Mesendoderm (in vitro differentiated cells): Measurements from ENCODE around the gene CBFA2T2.
A peak's percentile ranks its signal among the peaks of the same experiment; 100 is the strongest.

Source experiments
- DNase-seq: peaks from one replicate; pipeline ENCODE4 v3.0.0; 2013
- H2AK5ac ChIP-seq: 2 replicates; pipeline ENCODE4 v1.6.1; 2013; ENCODE audit warnings: low read length, inconsistent platforms
- H2BK120ac ChIP-seq: 2 replicates; pipeline ENCODE4 v1.6.1; 2013; ENCODE audit warnings: low read depth, mild to moderate bottlenecking, low read length, moderate library complexity, mixed read lengths
- H2BK15ac ChIP-seq: replicated peaks from 2 replicates; pipeline ENCODE4 v1.6.1; 2013; ENCODE audit warnings: low read depth, mild to moderate bottlenecking, moderate library complexity
- H2BK5ac ChIP-seq: 2 replicates; pipeline ENCODE4 v1.6.1; 2013; ENCODE audit warnings: low read length, inconsistent platforms
- H3K18ac ChIP-seq: 2 replicates; pipeline ENCODE4 v1.6.1; 2013; ENCODE audit warnings: mild to moderate bottlenecking, low read length, mixed read lengths
- H3K23ac ChIP-seq: one replicate; pipeline ENCODE4 v1.6.1; 2013; ENCODE audit warnings: low read length
- H3K27ac ChIP-seq: 2 replicates; pipeline ENCODE4 v1.5.1; 2013; ENCODE audit warnings: low read depth, mild to moderate bottlenecking, inconsistent platforms, low read length, moderate library complexity
- H3K27me3 ChIP-seq: 2 replicates; pipeline ENCODE4 v1.6.1; 2013; ENCODE audit warnings: low read length, control low read depth, mild to moderate bottlenecking, inconsistent platforms; ENCODE audit not compliant: insufficient read depth, poor library complexity
- H3K36me3 ChIP-seq: 2 replicates; pipeline ENCODE4 v1.6.1; 2013; ENCODE audit warnings: low read length, inconsistent platforms; ENCODE audit not compliant: control insufficient read depth, insufficient read depth
- H3K4ac ChIP-seq: one replicate; pipeline ENCODE4 v1.6.1; 2013; ENCODE audit warnings: low read depth, mild to moderate bottlenecking, low read length, moderate library complexity
- H3K4me1 ChIP-seq: 2 replicates; pipeline ENCODE4 v1.6.1; 2013; ENCODE audit warnings: low read depth, low read length, inconsistent platforms; ENCODE audit not compliant: control insufficient read depth
- H3K4me2 ChIP-seq: 2 replicates; pipeline ENCODE4 v1.6.1; 2013; ENCODE audit warnings: low read length
- H3K4me3 ChIP-seq: 2 replicates; pipeline ENCODE4 v1.5.1; 2013; ENCODE audit warnings: mild to moderate bottlenecking, low read length
- H3K56ac ChIP-seq: one replicate; pipeline ENCODE4 v1.6.1; 2013; ENCODE audit warnings: low read length
- H3K79me1 ChIP-seq: 2 replicates; pipeline ENCODE4 v1.6.1; 2013; ENCODE audit warnings: low read length, inconsistent platforms
- H3K79me2 ChIP-seq: 2 replicates; pipeline ENCODE4 v1.6.1; 2013; ENCODE audit warnings: mild to moderate bottlenecking, low read length; ENCODE audit not compliant: control insufficient read depth, insufficient read depth
- H3K9ac ChIP-seq: 2 replicates; pipeline ENCODE4 v1.6.1; 2013; ENCODE audit warnings: low read length, inconsistent platforms
- H4K5ac ChIP-seq: one replicate; pipeline ENCODE4 v1.6.1; 2013; ENCODE audit warnings: low read length
- H4K8ac ChIP-seq: one replicate; pipeline ENCODE4 v1.6.1; 2013; ENCODE audit warnings: low read depth, mild to moderate bottlenecking, control low read depth, low read length, moderate library complexity
- WGBS: extraction: QIAGEN DNeasy Blood & Tissue Kit; methylation state at CpG from one replicate; pipeline ENCODE4 v1.1.7; 2013; ENCODE audit warnings: low lambda C conversion rate, missing lambda C conversion rate; ENCODE audit not compliant: insufficient coverage; ENCODE audit errors: extremely low coverage; 5-methylcytosine and 5-hydroxymethylcytosine counted together

CBFA2T2 gene

GRCh38 chr20:33551778-33552177 is 61.9 kb downstream of the CBFA2T2 start:
- Histone ChIP-seq H3K4me2 (no peak overlapping the region), H4K5ac (no peak overlapping the region), H3K27me3 (no peaks in the 10 kb centered on the region), H3K56ac (no peak overlapping the region), H2BK120ac (no peak overlapping the region), H2BK15ac (no peak overlapping the region), H3K23ac (no peak overlapping the region), H3K27ac (no peak overlapping the region), H3K4me1 (no peaks in the 10 kb centered on the region), H4K8ac (no peak overlapping the region), H3K79me1 (no peaks in the 10 kb centered on the region), H2BK5ac (no peak overlapping the region), H3K18ac (no peak overlapping the region), H2AK5ac (no peak overlapping the region), H3K9ac (no peak overlapping the region), H3K4me3 (no peak overlapping the region), H3K36me3 (no peaks in the 10 kb centered on the region), H3K79me2 (no peaks in the 10 kb centered on the region), H3K4ac (no peak overlapping the region)
- DNase-seq = no peak
- WGBS = no CpG with 5 or more reads among the region's 1 CpG

GRCh38 chr20:33552519-33552918 is 62.6 kb downstream of the CBFA2T2 start:
- DNase-seq = peak; percentile 29
- no peaks in the 10 kb centered on the region for H3K36me3 ChIP-seq
- no peak overlapping the region for H4K8ac ChIP-seq
- H3K23ac ChIP-seq = no peak overlapping the region
- no peak overlapping the region for H2AK5ac ChIP-seq
- H3K27ac ChIP-seq = no peak overlapping the region
- no peaks in the 10 kb centered on the region for H3K4me1 ChIP-seq
- no peak overlapping the region for H3K18ac ChIP-seq
- H3K4ac ChIP-seq = no peak overlapping the region
- no peaks in the 10 kb centered on the region for H3K79me2 ChIP-seq
- H4K5ac ChIP-seq = no peak overlapping the region
- no peaks in the 10 kb centered on the region for H3K27me3 ChIP-seq
- no peak overlapping the region for H3K9ac ChIP-seq
- WGBS = no CpG with 5 or more reads among the region's 3 CpGs
- H2BK120ac ChIP-seq = no peak overlapping the region
- H3K56ac ChIP-seq = no peak overlapping the region
- no peak overlapping the region for H3K4me3 ChIP-seq
- no peak overlapping the region for H3K4me2 ChIP-seq
- H3K79me1 ChIP-seq = no peaks in the 10 kb centered on the region
- H2BK5ac ChIP-seq = no peak overlapping the region
- no peak overlapping the region for H2BK15ac ChIP-seq

GRCh38 chr20:33553516-33553915 is 63.6 kb downstream of the CBFA2T2 start:
- Histone ChIP-seq H3K4me2 (no peak overlapping the region), H3K27ac (no peak overlapping the region), H3K23ac (no peak overlapping the region), H3K4ac (no peak overlapping the region), H3K4me3 (no peak overlapping the region), H3K4me1 (no peaks in the 10 kb centered on the region), H3K79me1 (no peaks in the 10 kb centered on the region), H3K27me3 (no peaks in the 10 kb centered on the region), H2BK120ac (no peak overlapping the region), H2BK5ac (no peak overlapping the region), H4K5ac (no peak overlapping the region), H3K18ac (no peak overlapping the region), H2AK5ac (no peak overlapping the region), H4K8ac (no peak overlapping the region), H3K79me2 (no peaks in the 10 kb centered on the region), H3K56ac (no peak overlapping the region), H2BK15ac (no peak overlapping the region), H3K36me3 (no peaks in the 10 kb centered on the region), H3K9ac (no peak overlapping the region)
- DNase-seq = no peak
- WGBS = no CpG with 5 or more reads among the region's 4 CpGs

- Histone ChIP-seq H3K56ac (no peak overlapping the region), H3K79me2 (no peaks in the 10 kb centered on the region), H3K23ac (no peak overlapping the region), H3K9ac (no peak overlapping the region), H3K27ac (no peak overlapping the region), H3K4ac (no peak overlapping the region), H2AK5ac (no peak overlapping the region), H3K36me3 (no peaks in the 10 kb centered on the region), H2BK120ac (no peak overlapping the region), H4K5ac (no peak overlapping the region), H3K18ac (no peak overlapping the region), H3K79me1 (no peaks in the 10 kb centered on the region), H3K4me3 (no peak overlapping the region), H3K4me2 (no peak overlapping the region), H2BK5ac (no peak overlapping the region), H3K27me3 (no peaks in the 10 kb centered on the region), H4K8ac (no peak overlapping the region), H3K4me1 (no peaks in the 10 kb centered on the region), H2BK15ac (no peak overlapping the region)
- peak; percentile 48 for DNase-seq
- WGBS = no CpG with 5 or more reads among the region's 2 CpGs
These were observed 65.1 kb downstream of the CBFA2T2 start for GRCh38 chr20:33554914-33555420.

- Histone ChIP-seq H4K8ac (no peak overlapping the region), H2BK5ac (no peak overlapping the region), H3K4ac (no peak overlapping the region), H3K4me3 (no peak overlapping the region), H3K36me3 (no peaks in the 10 kb centered on the region), H3K9ac (no peak overlapping the region), H3K4me2 (no peak overlapping the region), H3K79me1 (no peaks in the 10 kb centered on the region), H3K18ac (no peak overlapping the region), H3K4me1 (no peaks in the 10 kb centered on the region), H3K79me2 (no peaks in the 10 kb centered on the region), H4K5ac (no peak overlapping the region), H2AK5ac (no peak overlapping the region), H3K23ac (no peak overlapping the region), H3K27me3 (no peaks in the 10 kb centered on the region), H3K27ac (no peak overlapping the region), H3K56ac (no peak overlapping the region), H2BK120ac (no peak overlapping the region), H2BK15ac (no peak overlapping the region)
- WGBS = no CpG with 5 or more reads among the region's 3 CpGs
- no peak for DNase-seq
These were observed 65.9 kb downstream of the CBFA2T2 start for GRCh38 chr20:33555755-33556154.

GRCh38 chr20:33556246-33556645 is 66.3 kb downstream of the CBFA2T2 start:
- H3K27ac ChIP-seq = no peak overlapping the region
- WGBS = no CpG with 5 or more reads among the region's 3 CpGs
- H3K79me2 ChIP-seq = no peaks in the 10 kb centered on the region
- no peak overlapping the region for H3K4ac ChIP-seq
- no peak overlapping the region for H3K4me3 ChIP-seq
- H2BK15ac ChIP-seq = no peak overlapping the region
- H3K23ac ChIP-seq = no peak overlapping the region
- H2BK120ac ChIP-seq = no peak overlapping the region
- no peak overlapping the region for H2BK5ac ChIP-seq
- no peak overlapping the region for H3K9ac ChIP-seq
- H4K5ac ChIP-seq = no peak overlapping the region
- no peaks in the 10 kb centered on the region for H3K36me3 ChIP-seq
- H3K18ac ChIP-seq = no peak overlapping the region
- no peaks in the 10 kb centered on the region for H3K79me1 ChIP-seq
- no peaks in the 10 kb centered on the region for H3K4me1 ChIP-seq
- no peak for DNase-seq
- H2AK5ac ChIP-seq = no peak overlapping the region
- no peak overlapping the region for H3K56ac ChIP-seq
- no peaks in the 10 kb centered on the region for H3K27me3 ChIP-seq
- no peak overlapping the region for H3K4me2 ChIP-seq
- no peak overlapping the region for H4K8ac ChIP-seq
